GM21576 (cell line): ENCODE measurements around the gene DCHS2.

Source experiments
- ATAC-seq: cut with Tn5 transposase; IDR thresholded peaks from one replicate; pipeline ENCODE4 v1.9.1; 2021; ENCODE audit warnings: mild to moderate bottlenecking, moderate library complexity; ENCODE audit not compliant: unreplicated experiment

Gene DCHS2

GRCh38 chr4:154491341-154492271 is at the start of gene DCHS2:
DCHS2 (minus strand) TSS chr4:154491799; CDS start chr4:154491355, 444 bp downstream.
- peak; percentile 53 for ATAC-seq

GRCh38 chr4:154534296-154534695 is 42.7 kb upstream of the DCHS2 start:
- no peak for ATAC-seq

DNA sequence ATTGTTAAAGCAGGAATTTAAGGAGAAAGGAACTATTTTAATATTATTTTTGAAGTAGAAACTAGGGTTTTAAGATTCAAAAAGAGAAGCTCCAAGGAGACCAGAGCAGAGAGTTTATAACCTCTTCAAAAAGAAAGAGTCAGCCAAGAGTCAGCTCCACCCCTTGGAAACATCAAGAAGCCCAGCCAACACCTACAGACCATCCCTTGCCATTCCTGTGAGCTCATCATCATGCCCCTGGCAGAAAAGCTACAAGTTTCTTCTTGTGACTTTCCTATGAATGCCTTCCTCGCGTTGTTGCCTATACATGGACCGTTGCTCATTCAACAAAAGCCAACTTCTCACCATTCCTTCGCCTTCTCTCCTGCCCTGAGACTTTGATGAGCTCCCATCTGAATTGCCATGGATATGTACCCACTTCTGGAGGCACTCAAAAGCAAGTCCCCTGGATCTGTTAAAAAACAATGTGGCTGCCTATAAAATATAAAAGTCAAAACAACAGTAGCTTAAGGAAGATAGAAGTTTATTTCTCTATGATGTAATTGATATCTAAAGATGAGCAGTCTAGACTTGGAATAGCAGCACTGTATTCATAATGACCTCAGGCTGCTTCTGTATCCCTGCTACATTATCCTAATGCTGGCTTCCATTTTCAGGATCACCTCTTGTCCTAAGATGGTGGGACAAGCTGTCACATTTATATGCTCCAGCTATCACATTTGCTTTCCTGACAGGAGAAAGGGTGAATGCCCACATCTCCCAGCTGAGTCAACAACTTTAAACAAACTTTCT is 38.3 kb upstream of the DCHS2 start:
- no peak for ATAC-seq

DNA sequence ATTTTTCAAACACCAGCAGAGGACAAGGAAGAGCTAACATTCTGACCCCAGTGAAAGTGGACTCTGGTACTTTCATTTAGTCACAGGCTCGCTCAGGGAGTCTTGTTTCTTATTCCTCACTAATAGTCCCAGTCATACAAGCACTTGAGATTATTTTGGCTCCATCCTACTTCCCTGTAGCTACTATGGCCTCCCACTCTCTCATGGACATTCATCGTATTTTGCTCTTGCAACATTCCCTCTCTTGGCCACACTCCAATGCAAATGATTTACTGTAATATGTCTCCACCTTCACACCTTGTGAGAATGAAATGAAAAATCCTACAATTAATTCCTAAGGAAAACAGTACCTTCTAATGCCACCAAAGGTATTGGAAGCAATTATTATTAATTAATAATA is 37.3 kb upstream of the DCHS2 start:
- no peak for ATAC-seq

GRCh38 chr4:154527308-154527707 is 35.7 kb upstream of the DCHS2 start:
- no peak for ATAC-seq

GRCh38 chr4:154526151-154526550 is 34.6 kb upstream of the DCHS2 start:
- no peak for ATAC-seq

DNA sequence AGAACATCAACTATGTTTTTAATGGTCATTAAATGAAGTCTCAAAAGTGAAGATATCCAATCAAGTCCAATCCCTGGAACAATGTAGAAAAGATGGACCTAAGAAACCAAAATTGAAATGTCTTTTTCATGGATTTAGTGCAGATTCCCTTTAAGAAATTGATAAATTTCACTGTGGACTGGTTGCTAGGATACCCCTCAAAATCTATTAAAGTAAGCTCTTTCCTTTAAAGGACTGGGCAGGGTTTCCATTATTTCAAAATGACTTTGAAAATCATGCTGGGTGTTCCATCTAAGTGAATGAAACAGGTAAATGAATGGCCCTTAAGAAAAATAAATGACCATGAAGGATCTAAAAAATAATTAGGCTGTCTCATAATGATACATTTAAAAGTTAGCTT is 30.0 kb upstream of the DCHS2 start:
- no peak for ATAC-seq

DNA sequence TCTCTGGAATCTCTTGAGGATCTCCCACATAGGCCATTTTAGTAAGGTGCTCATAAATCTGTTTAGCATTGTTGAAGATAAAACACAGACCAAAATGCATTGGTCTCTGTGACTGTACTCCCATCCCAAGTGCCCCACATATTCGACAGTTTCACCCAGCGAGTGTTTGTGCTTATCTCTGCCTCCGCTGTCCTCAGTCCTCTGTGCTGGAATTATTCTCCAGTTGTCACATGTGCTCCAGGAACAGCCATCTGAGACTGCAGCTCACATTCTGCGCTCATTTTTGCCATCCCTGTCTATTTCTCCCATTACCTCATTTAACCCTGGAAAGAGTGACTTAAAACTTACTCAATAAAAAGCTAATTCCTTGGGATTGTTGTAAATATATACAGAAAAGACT is 27.6 kb upstream of the DCHS2 start:
- no peak for ATAC-seq

GRCh38 chr4:154517591-154517990 is 26.0 kb upstream of the DCHS2 start:
- ATAC-seq: no peak

- ATAC-seq: no peak
Measured at GRCh38 chr4:154516318-154517029, 24.9 kb upstream of the DCHS2 start.

DNA sequence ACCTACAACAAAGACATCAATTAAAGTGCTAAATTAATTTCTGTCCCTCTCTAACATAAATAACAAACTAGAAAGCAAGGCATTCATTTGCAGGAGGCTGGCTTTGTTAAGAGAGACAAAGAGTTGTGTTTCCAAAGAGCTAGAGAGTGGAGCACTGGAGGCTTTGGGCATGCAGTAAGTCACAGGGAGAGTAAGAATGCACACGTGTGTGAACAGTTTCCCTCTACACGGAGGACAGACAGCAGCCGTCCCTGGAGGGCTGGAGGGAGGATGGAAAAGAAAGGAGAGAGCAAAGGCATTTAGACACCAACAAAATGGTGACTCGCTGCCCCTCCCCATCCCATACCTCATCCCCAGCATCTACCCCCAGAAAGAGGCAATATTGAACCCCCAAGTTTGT is 20.4 kb upstream of the DCHS2 start:
- no peak for ATAC-seq

- no peak for ATAC-seq
Measured at GRCh38 chr4:154511548-154511947, 19.9 kb upstream of the DCHS2 start.

- no peak for ATAC-seq
Measured at GRCh38 chr4:154507156-154507555, 15.6 kb upstream of the DCHS2 start.

DNA sequence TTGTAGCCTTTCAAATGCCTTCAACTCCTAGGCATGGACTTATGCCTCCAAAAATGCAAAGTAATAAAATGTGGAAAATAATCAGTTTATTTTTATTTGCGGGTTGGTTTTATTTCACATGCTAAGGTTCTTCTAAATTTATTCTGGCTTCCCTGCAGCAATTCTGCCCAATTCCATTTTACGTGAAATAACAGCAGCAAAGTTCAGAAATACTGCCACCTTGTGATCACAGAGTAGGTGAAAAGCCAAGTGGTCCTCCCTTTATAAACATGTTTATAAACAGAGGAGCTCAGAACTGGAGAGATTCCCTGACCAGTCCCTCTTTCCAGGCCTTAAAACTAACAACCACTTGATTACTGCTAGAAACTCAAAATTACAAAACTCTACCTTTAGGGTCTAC is 14.7 kb upstream of the DCHS2 start:
- peak; percentile 66 for ATAC-seq

DNA sequence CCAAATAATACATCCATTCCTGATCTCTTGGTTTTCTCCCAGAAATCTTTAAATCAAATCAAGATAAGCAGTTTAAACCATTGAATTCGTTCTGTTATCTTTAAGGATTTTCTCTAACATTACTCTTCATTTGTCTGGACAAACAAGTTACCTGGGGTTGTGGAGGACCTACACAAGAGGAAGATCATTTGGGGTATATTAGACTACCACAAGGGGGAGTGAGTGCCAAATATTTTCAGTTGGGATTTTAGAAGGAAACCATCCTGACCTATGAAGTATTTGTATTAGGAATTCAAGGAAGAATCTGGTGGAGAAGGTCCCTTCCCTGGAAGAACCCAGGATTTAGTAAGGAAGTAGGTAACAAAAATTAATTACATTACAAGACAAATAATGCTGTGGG is 12.0 kb upstream of the DCHS2 start:
- ATAC-seq: no peak

DNA sequence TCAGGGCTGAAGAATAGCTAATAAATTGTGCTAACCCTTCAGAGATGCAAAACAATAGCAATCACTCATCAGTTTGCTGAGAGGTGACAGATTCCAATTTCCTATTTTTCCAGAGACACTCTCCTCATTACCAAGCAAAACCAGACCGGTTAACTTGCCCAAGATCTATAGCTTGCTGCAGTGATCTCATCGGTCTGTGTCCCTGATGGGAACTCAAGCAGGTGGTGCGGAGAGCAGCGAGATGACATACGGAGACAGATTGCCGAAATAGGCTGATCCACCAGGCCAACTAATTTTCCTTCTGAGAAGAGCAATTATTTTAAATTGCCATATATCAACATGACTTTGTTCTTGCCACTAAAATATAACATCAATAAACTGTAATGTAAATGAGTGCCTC is 10.5 kb upstream of the DCHS2 start:
- no peak for ATAC-seq

DNA sequence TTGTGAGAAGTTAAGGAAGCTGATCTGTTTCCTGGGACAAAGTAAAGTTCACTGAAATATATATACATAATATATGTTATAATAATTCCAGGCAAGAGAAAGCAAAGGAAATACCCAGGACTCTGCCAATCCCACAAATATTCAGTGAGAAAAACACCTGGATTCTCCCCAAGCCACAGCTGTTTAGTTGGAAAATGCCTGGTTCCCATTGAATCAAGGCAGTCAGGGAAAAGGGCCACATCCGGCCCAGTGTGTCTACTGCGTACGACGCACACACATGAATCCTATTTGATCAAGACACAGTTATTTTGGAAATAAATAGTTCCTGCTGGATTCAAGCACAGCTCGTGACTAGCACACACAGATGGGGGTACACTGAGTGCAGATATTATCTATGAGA is 6.3 kb upstream of the DCHS2 start:
- no peak for ATAC-seq

DNA sequence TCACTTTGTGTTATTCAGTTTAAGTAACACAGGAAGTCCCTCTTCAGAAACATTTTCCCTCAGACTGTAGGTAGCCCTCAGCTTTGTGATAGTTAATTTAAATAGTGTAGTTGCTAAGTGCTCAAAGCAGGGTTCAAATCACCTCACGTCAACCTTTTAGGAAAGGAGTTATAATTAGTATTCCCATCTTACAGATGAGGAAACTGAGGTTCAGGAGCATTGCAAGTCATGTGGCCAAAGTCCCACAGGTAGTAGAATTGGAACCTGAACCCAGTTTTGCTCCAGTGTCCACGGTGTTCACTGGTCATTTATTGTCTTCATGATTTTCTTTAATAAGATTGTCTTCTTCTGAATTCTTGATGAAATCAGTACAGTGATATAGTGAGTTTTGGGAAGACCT is 4.3 kb upstream of the DCHS2 start:
- no peak for ATAC-seq

DNA sequence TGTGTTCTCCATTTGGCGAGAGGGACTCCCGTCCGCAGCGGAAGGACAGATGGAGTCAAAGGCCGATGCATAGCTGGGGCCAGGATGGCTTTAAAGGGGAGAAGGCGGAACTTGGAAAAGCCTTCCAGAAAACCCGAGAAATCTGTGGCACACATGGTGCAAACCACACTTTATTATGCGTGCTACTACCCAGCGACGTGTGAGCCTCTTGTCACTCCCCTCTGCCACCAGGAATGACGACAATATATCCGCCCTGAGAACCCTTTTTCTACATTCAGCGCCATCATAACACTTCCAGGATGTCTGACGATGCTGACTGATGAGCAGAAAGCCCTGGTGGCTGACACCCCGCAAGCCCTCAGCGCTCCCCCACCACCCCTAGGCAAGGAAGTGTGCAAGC is 689 bp upstream of the DCHS2 start:
- ATAC-seq: no peak

GRCh38 chr4:154490583-154491340 is 837 bp downstream of the DCHS2 start:
- ATAC-seq: peak; percentile 67

GRCh38 chr4:154490234-154490582 is 1.4 kb downstream of the DCHS2 start:
- ATAC-seq: no peak
